ENCODE results near the gene CASK. TPM values are rescaled to one million over a fixed set of nuclear protein-coding genes. Genes with fewer than 3 reads are reported as not detected.
A peak's percentile ranks its signal among the peaks of the same experiment; 100 is the strongest.

CASK gene
- total RNA-seq, 1 donor from 2014 or later = 41.0 TPM

- peaks cover 0 to 4% of the 10 kb centered on the region in 2 donors for H3K36me3 ChIP-seq
- no peak for TF ChIP-seq POLR2AphosphoS5 (IDR thresholded peaks at IDR 0.05; ENCODE audit: insufficient read depth in 1 of 2, low read depth in 1 of 2)
- TF ChIP-seq CTCF (IDR thresholded peaks at IDR 0.05) = no peak
- TF ChIP-seq POLR2A (IDR thresholded peaks at IDR 0.05) = no peak
- no peak overlapping the region for H3K27ac ChIP-seq
- DNase-seq (ENCODE audit: extremely low spot score in 2 of 2) = no peak
- no peaks in the 10 kb centered on the region for H3K9me3 ChIP-seq
- H3K27me3 ChIP-seq = no peaks in the 10 kb centered on the region
- H3K4me1 ChIP-seq = peaks cover 7% of the 10 kb centered on the region
- H3K4me3 ChIP-seq = no peak overlapping the region
- intact Hi-C loops (cut with DNase I) = no loop called here
These were observed 394.6 kb downstream of the CASK start for GRCh38 chrX:41528784-41529183.

GRCh38 chrX:41526925-41527324 is 396.4 kb downstream of the CASK start:
- peaks cover 7% of the 10 kb centered on the region for H3K4me1 ChIP-seq
- H3K27ac ChIP-seq = no peak overlapping the region
- TF ChIP-seq POLR2A (IDR thresholded peaks at IDR 0.05) (no peak), POLR2AphosphoS5 (IDR thresholded peaks at IDR 0.05; ENCODE audit: insufficient read depth in 1 of 2, low read depth in 1 of 2) (no peak), CTCF (IDR thresholded peaks at IDR 0.05) (no peak)
- no peaks in the 10 kb centered on the region for H3K9me3 ChIP-seq
- intact Hi-C loops (cut with DNase I) = no loop called here
- DNase-seq (ENCODE audit: extremely low spot score in 2 of 2) = no peak
- H3K4me3 ChIP-seq = no peak overlapping the region
- H3K36me3 ChIP-seq = peaks cover 0 to 4% of the 10 kb centered on the region in 2 donors
- H3K27me3 ChIP-seq = no peaks in the 10 kb centered on the region

- no peaks in the 10 kb centered on the region for H3K9me3 ChIP-seq
- H3K36me3 ChIP-seq = peaks cover 0 to 4% of the 10 kb centered on the region in 2 donors
- H3K27ac ChIP-seq = no peak overlapping the region
- TF ChIP-seq CTCF (IDR thresholded peaks at IDR 0.05) (no peak), POLR2AphosphoS5 (IDR thresholded peaks at IDR 0.05; ENCODE audit: insufficient read depth in 1 of 2, low read depth in 1 of 2) (no peak), POLR2A (IDR thresholded peaks at IDR 0.05) (no peak)
- DNase-seq (ENCODE audit: extremely low spot score in 2 of 2) = no peak
- H3K4me3 ChIP-seq = no peak overlapping the region
- peaks cover 7% of the 10 kb centered on the region for H3K4me1 ChIP-seq
- intact Hi-C loops (cut with DNase I) = no loop called here
- H3K27me3 ChIP-seq = no peaks in the 10 kb centered on the region
These were observed 397.1 kb downstream of the CASK start for GRCh38 chrX:41526271-41526670.

GRCh38 chrX:41522671-41523070 is 400.7 kb downstream of the CASK start:
- no peak for TF ChIP-seq POLR2AphosphoS5 (IDR thresholded peaks at IDR 0.05; ENCODE audit: insufficient read depth in 1 of 2, low read depth in 1 of 2)
- TF ChIP-seq CTCF (IDR thresholded peaks at IDR 0.05) = no peak
- TF ChIP-seq POLR2A (IDR thresholded peaks at IDR 0.05) = no peak
- Histone ChIP-seq H3K27ac (no peak overlapping the region), H3K4me3 (no peak overlapping the region), H3K4me1 (peaks cover 7% of the 10 kb centered on the region), H3K27me3 (no peaks in the 10 kb centered on the region), H3K9me3 (no peaks in the 10 kb centered on the region), H3K36me3 (no peaks in the 10 kb centered on the region)
- no peak for DNase-seq (ENCODE audit: extremely low spot score in 2 of 2)
- intact Hi-C loops (cut with DNase I) = no loop called here

- Histone ChIP-seq H3K36me3 (no peaks in the 10 kb centered on the region), H3K27ac (peak overlapping the region; percentile 2), H3K27me3 (no peaks in the 10 kb centered on the region), H3K9me3 (no peaks in the 10 kb centered on the region), H3K4me1 (peaks cover 7% of the 10 kb centered on the region), H3K4me3 (no peak overlapping the region)
- intact Hi-C loops (cut with DNase I) = no loop called here
- no peak for TF ChIP-seq CTCF (IDR thresholded peaks at IDR 0.05)
- TF ChIP-seq POLR2A (IDR thresholded peaks at IDR 0.05) = no peak
- no peak for TF ChIP-seq POLR2AphosphoS5 (IDR thresholded peaks at IDR 0.05; ENCODE audit: insufficient read depth in 1 of 2, low read depth in 1 of 2)
- DNase-seq (ENCODE audit: extremely low spot score in 2 of 2) = no peak
These were observed 401.3 kb downstream of the CASK start for GRCh38 chrX:41522081-41522480.
